T-cell (primary cell): ENCODE results near the gene YLPM1. TPM values are rescaled to one million over a fixed set of nuclear protein-coding genes. Genes with fewer than 3 reads are reported as not detected.
A peak's percentile ranks its signal among the peaks of the same experiment; 100 is the strongest.

Source experiments
- ATAC-seq, 4 experiments: fragments of 200-7000 bp in 3 of 4; fragments of 150-1000 bp in 1 of 4; cut with Tn5 transposase; replicated peaks in 1 of 4; 1 replicate in 3 of 4; 2 replicates in 1 of 4; pipeline ENCODE4 v1.10.0; 2021; ENCODE audit warnings: moderate library complexity in 3 of 4, mild to moderate bottlenecking in 2 of 4, moderate number of reproducible peaks in 1 of 4
- CTCF ChIA-PET, 2 donors: fragments of 300-600 bp; sonication (Branson Sonifier 250); formaldehyde crosslinking; loops; one replicate each; lab custom pipeline; 2022; ENCODE audit warnings: antibody characterized with exemption in 2 of 2; lab: Charles Lee
- POLR2A ChIA-PET, 2 donors: fragments of 300-600 bp; sonication (Branson Sonifier 250); formaldehyde crosslinking; loops; one replicate each; lab custom pipeline; 2022; ENCODE audit warnings: antibody characterized with exemption in 2 of 2; lab: Charles Lee
- DNase-seq, 35 experiments: peaks; one replicate each; pipeline versions ENCODE4 v3.0.0 to v3.0.0-alpha.2; 2013 to 2023
- H3K27ac ChIP-seq: one replicate; pipeline ENCODE4 v1.5.1; 2013; ENCODE audit warnings: low read length
- H3K27me3 ChIP-seq, 2 experiments: replicated peaks in 1 of 2; 1 replicate in 1 of 2; 2 replicates in 1 of 2; pipeline versions ENCODE4 v1.6.1 to v1.7.0; 2013; ENCODE audit warnings: low read length in 1 of 2, mixed read lengths in 1 of 2; ENCODE audit not compliant: control insufficient read depth in 2 of 2, insufficient read depth in 2 of 2; ENCODE audit errors: extremely low read depth in 1 of 2
- H3K36me3 ChIP-seq, 2 donors: 1 replicate in 1 of 2; 2 replicates in 1 of 2; pipeline versions ENCODE4 v1.6.1 to v1.7.0; 2013; ENCODE audit warnings: low read length in 1 of 2; ENCODE audit not compliant: control insufficient read depth in 2 of 2, insufficient read depth in 1 of 2; ENCODE audit errors: extremely low read depth in 1 of 2
- H3K4me1 ChIP-seq, 2 experiments: 1 replicate in 1 of 2; 2 replicates in 1 of 2; pipeline versions ENCODE4 v1.6.1 to v1.7.0; 2013; ENCODE audit warnings: low read length in 2 of 2, mixed read lengths in 1 of 2; ENCODE audit not compliant: insufficient read depth in 2 of 2, control insufficient read depth in 1 of 2; ENCODE audit errors: extremely low read depth in 1 of 2
- H3K4me3 ChIP-seq, 2 donors: 1 replicate in 1 of 2; 2 replicates in 1 of 2; pipeline versions ENCODE4 v1.5.1 to v1.7.0; 2013; ENCODE audit warnings: mild to moderate bottlenecking in 2 of 2, low read length in 1 of 2, moderate library complexity in 1 of 2; ENCODE audit not compliant: control insufficient read depth in 1 of 2; ENCODE audit errors: extremely low read depth in 1 of 2
- H3K9me3 ChIP-seq: 2 replicates; pipeline ENCODE4 v1.7.0; 2013
- H3K27ac Mint-ChIP-seq, 2 donors: one replicate each; pipeline ENCODE4 v1.8.0; 2020 to 2021; ENCODE audit warnings: mild to moderate bottlenecking in 2 of 2, mixed read lengths in 2 of 2
- H3K27me3 Mint-ChIP-seq, 2 donors: one replicate each; pipeline ENCODE4 v1.8.0; 2021 to 2022; ENCODE audit warnings: mixed read lengths in 2 of 2
- H3K36me3 Mint-ChIP-seq: one replicate; pipeline ENCODE4 v1.8.0; 2021; ENCODE audit warnings: mixed read lengths
- H3K4me1 Mint-ChIP-seq, 3 donors: one replicate each; pipeline ENCODE4 v1.8.0; 2020 to 2022; ENCODE audit warnings: mixed read lengths in 3 of 3, mild to moderate bottlenecking in 1 of 3
- H3K4me3 Mint-ChIP-seq, 3 donors: one replicate each; pipeline ENCODE4 v1.8.0; 2020 to 2022; ENCODE audit warnings: mild to moderate bottlenecking in 3 of 3, mixed read lengths in 3 of 3, moderate library complexity in 3 of 3
- H3K9me3 Mint-ChIP-seq, 3 donors: one replicate each; pipeline ENCODE4 v1.8.0; 2020 to 2022; ENCODE audit warnings: mixed read lengths in 3 of 3
- WGBS: methylation state at CpG from one replicate; pipeline ENCODE4 v1.1.5; 2013; ENCODE audit warnings: missing lambda C conversion rate; ENCODE audit not compliant: insufficient coverage; 5-methylcytosine and 5-hydroxymethylcytosine counted together
- total RNA-seq, 35 experiments: library from RNA in 6 of 35; stranded (reverse) in 6 of 35; fragments of 120-200 nt in 1 of 35; gene quantifications; one replicate each; pipeline versions ENCODE4 v1.2.1 to v1.2.4 and lab custom pipeline; 2013 to 2026

YLPM1 gene
- total RNA-seq, 5 donors from 2014 or later (not counting 1 experiment from before 2014, with no cell fraction given), result 73.0 to 121 (median 86.5) TPM

DNA sequence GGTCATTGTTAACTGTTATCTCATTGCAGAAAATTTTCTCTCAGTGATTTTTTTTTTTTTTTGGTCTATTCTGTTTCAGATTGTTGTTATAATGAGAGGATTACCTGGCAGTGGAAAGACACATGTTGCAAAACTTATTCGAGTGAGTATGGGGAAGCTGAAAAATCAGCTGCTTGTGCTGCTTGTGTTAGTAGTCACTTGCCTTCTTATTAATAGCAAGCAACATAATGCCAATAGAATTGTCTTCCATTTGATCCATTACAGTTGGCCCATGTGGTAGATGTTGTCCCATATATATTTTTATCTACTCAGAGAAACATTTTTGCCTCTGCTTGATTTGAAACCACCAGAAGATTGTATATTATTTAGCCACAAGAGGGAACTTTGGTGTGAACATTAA is 53.0 kb downstream of the YLPM1 start:
- CTCF ChIA-PET, result interaction anchor here in 1 of 2 donors (0.7 kb wide), 1 partner anchor 167 kb away, joined by 5 read pairs; no protein-coding TSS in a partner anchor
- WGBS, result no CpG with 5 or more reads among the region's 1 CpG
- H3K27ac Mint-ChIP-seq, result no peak overlapping the region
- no peaks in the 10 kb centered on the region for H3K4me1 ChIP-seq
- H3K36me3 Mint-ChIP-seq, result peaks cover 84% of the 10 kb centered on the region
- H3K4me1 Mint-ChIP-seq, result peaks cover 6 to 13% (median 9%) of the 10 kb centered on the region in 3 donors
- no peak for ATAC-seq
- H3K4me3 ChIP-seq, result no peak overlapping the region
- H3K27me3 ChIP-seq, result no peaks in the 10 kb centered on the region
- no peak for DNase-seq
- no peak overlapping the region for H3K27ac ChIP-seq
- H3K27me3 Mint-ChIP-seq, result no peaks in the 10 kb centered on the region
- no peaks in the 10 kb centered on the region for H3K9me3 Mint-ChIP-seq
- POLR2A ChIA-PET, result no interaction called here
- no peak overlapping the region for H3K4me3 Mint-ChIP-seq
- peaks cover 1 to 64% of the 10 kb centered on the region in 2 donors for H3K36me3 ChIP-seq
- no peaks in the 10 kb centered on the region for H3K9me3 ChIP-seq

DNA sequence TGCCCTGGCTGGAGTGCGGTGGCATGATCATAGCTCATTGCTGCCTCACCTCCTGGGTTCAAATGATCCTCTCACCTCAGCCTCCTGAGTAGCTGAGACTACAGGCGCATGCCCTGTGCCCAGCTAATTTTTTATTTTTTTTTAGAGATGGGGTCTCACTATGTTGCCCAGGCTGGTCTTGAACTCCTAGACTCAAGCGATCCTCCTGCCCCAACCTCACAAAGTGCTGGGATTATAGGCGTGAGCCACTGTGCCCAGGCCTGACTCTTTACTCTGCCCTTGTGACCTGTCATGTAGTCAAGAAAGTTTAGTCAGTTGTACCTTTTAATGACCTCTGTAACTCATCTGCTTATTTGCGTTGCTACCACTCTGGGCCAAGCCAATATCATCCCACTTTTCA is 57.2 kb downstream of the YLPM1 start:
- H3K9me3 ChIP-seq, result no peaks in the 10 kb centered on the region
- H3K27me3 ChIP-seq, result no peaks in the 10 kb centered on the region
- Mint-ChIP-seq H3K9me3 (no peaks in the 10 kb centered on the region), H3K27ac (peak overlapping the region in 1 of 2 donors; percentile 5), H3K27me3 (no peaks in the 10 kb centered on the region), H3K4me1 (peaks cover 0 to 18% (median 9%) of the 10 kb centered on the region in 3 donors), H3K4me3 (no peak overlapping the region), H3K36me3 (peaks cover 59% of the 10 kb centered on the region)
- 100% methylated on average over 1 of the region's 5 CpGs for WGBS
- peaks cover 7 to 56% of the 10 kb centered on the region in 2 donors for H3K36me3 ChIP-seq
- no peak overlapping the region for H3K4me3 ChIP-seq
- H3K4me1 ChIP-seq, result no peaks in the 10 kb centered on the region
- ChIA-PET POLR2A (no interaction called here), CTCF (interaction anchor here in 1 of 2 donors (0.7 kb wide), 1 partner anchor 132 kb away, joined by 3 read pairs; no protein-coding TSS in a partner anchor)
- H3K27ac ChIP-seq, result no peak overlapping the region
- ATAC-seq (no peak), DNase-seq (no peak)

DNA sequence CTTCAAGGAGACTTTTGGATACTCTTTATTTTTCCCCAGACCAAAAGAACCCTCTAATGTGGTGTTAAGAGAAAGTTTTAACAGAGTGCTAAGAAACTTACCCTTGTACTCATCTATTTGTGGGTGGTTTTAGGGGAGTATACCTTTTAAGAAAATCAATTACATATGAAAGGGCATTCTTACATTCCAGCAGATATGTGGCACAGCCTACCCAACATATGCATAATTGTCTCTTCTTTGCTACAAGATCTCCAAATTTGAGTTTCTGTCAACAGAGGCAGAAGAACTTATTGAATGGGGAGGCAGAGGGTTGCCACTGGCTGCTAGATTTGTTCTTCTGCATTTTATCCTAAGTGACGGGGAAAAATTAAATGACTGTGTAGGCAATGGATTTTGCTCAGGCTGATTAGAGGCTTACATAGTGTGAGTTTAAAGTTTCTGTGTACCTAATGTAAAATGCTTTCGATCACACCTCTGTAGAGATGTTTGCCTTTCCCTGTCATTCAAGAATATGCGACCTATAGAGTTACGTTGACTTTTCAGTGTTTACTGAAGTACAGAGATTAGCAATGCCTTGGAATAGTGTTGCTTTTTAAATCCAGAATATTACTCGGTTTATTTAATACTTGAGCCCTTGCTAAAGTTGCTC is 58.3 kb downstream of the YLPM1 start:
- CTCF ChIA-PET, result no interaction called here
- peaks cover 7 to 52% of the 10 kb centered on the region in 2 donors for H3K36me3 ChIP-seq

DNA sequence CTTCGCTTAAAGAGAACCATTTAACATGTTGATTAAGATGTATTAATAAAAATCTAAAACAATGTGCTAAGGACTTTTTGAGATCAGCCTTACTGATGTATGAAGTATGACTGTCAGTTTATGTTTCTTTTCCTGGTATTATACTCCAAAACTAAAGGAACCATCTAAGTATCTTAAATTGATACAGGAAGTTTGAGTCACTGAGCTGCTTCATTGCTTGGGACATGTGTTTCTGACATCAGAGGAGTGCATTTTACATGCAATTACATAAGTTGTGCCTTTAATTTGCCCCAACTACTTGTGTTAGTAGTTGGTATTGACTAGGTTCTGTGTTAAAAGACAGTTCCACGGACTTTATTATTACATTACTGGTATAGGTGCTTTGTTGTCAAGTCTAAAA is 61.9 kb downstream of the YLPM1 start:
- Mint-ChIP-seq H3K9me3 (no peaks in the 10 kb centered on the region), H3K27ac (no peak overlapping the region), H3K27me3 (no peaks in the 10 kb centered on the region), H3K4me3 (no peak overlapping the region), H3K36me3 (peaks cover 47% of the 10 kb centered on the region), H3K4me1 (peaks cover 0 to 11% (median 9%) of the 10 kb centered on the region in 3 donors)
- Histone ChIP-seq H3K9me3 (no peaks in the 10 kb centered on the region), H3K27ac (no peak overlapping the region), H3K4me3 (no peak overlapping the region), H3K4me1 (no peaks in the 10 kb centered on the region), H3K36me3 (peaks cover 12 to 44% of the 10 kb centered on the region in 2 donors), H3K27me3 (no peaks in the 10 kb centered on the region)
- POLR2A ChIA-PET, result no interaction called here
- no CpG with 5 or more reads among the region's 2 CpGs for WGBS
- CTCF ChIA-PET, result no interaction called here
- ATAC-seq (no peak), DNase-seq (no peak)

More for the DNA sequence above, 58.3 kb downstream of the YLPM1 start:
- Mint-ChIP-seq H3K4me1 (peaks cover 0 to 11% (median 7%) of the 10 kb centered on the region in 3 donors), H3K27me3 (no peaks in the 10 kb centered on the region), H3K27ac (no peak overlapping the region), H3K36me3 (peaks cover 50% of the 10 kb centered on the region), H3K9me3 (no peaks in the 10 kb centered on the region), H3K4me3 (no peak overlapping the region)
- no peaks in the 10 kb centered on the region for H3K9me3 ChIP-seq
- DNase-seq (no peak), ATAC-seq (no peak)
- H3K27me3 ChIP-seq, result no peaks in the 10 kb centered on the region
- H3K27ac ChIP-seq, result no peak overlapping the region
- POLR2A ChIA-PET, result no interaction called here
- no peak overlapping the region for H3K4me3 ChIP-seq
- no peaks in the 10 kb centered on the region for H3K4me1 ChIP-seq
- 100% methylated on average over 1 of the region's 5 CpGs for WGBS

DNA sequence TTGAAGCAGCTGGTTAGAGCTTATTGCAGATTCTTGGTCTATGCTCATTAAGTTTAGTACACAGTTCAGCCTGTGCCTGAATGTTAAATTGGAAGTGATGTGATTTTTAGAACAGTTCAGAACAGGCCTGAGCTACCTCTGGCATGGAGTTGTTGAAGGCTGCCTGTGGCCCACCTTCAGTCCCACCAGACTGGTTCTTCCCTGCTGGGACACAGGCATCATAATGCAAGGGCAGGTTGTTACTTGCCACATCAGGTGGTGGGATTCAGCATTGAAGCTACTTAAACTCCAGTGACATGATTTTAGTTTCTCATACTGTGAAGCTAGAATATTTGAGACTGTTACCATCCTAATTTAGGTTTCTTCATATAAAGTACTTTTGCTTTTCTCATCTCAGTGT is 63.5 kb downstream of the YLPM1 start:
- Histone ChIP-seq H3K27ac (no peak overlapping the region), H3K9me3 (no peaks in the 10 kb centered on the region), H3K27me3 (no peaks in the 10 kb centered on the region), H3K4me3 (no peak overlapping the region), H3K36me3 (peaks cover 6 to 43% of the 10 kb centered on the region in 2 donors), H3K4me1 (no peaks in the 10 kb centered on the region)
- Mint-ChIP-seq H3K27ac (peak overlapping the region in 1 of 2 donors; percentile 60), H3K4me1 (peaks cover 0 to 11% (median 9%) of the 10 kb centered on the region in 3 donors), H3K36me3 (peaks cover 43% of the 10 kb centered on the region), H3K9me3 (no peaks in the 10 kb centered on the region), H3K4me3 (no peak overlapping the region), H3K27me3 (no peaks in the 10 kb centered on the region)
- ChIA-PET CTCF (no interaction called here), POLR2A (interaction anchor here in 1 of 2 donors (0.5 kb wide), 1 partner anchor 711 kb away, joined by 3 read pairs; no protein-coding TSS in a partner anchor)
- DNase-seq (no peak), ATAC-seq (no peak)

DNA sequence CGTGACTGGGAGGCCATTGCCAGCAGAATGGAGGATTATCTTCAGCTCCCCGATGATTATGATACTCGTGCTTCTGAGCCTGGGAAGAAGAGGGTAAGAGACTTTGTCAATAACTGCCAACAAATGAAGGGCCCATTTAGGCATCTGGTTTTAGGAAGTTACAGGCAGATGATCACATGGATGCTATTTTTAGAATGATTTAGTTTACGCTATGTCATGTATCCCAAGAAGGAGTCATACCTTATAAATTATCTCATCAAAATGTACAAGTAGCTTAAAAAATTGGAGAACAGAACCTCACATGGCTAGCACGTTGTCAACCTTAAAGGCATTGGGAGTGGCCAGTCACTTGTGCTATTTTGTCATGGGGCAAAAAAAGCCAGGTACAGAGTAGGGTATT is 66.1 kb downstream of the YLPM1 start:
- Mint-ChIP-seq H3K27ac (no peak overlapping the region), H3K36me3 (peaks cover 39% of the 10 kb centered on the region), H3K27me3 (no peaks in the 10 kb centered on the region), H3K4me3 (no peak overlapping the region), H3K9me3 (no peaks in the 10 kb centered on the region), H3K4me1 (peaks cover 2 to 10% (median 6%) of the 10 kb centered on the region in 3 donors)
- ATAC-seq (no peak), DNase-seq (no peak)
- no peak overlapping the region for H3K4me3 ChIP-seq
- no peaks in the 10 kb centered on the region for H3K27me3 ChIP-seq
- WGBS, result 100% methylated on average over 3 of the region's 5 CpGs
- H3K36me3 ChIP-seq, result peaks cover 5 to 28% of the 10 kb centered on the region in 2 donors
- H3K27ac ChIP-seq, result no peak overlapping the region
- H3K4me1 ChIP-seq, result no peaks in the 10 kb centered on the region
- ChIA-PET CTCF (interaction anchor here in 1 of 2 donors (0.5 kb wide), 1 partner anchor 63 kb away, joined by 7 read pairs; no protein-coding TSS in a partner anchor), POLR2A (no interaction called here)
- no peaks in the 10 kb centered on the region for H3K9me3 ChIP-seq
